C4-2B (cell line): ENCODE data around the gene TESK2.

Source experiments
- CTCF ChIP-seq: fragments of 450-650 bp; conservative IDR thresholded peaks from 2 replicates; pipeline ENCODE4 v1.5.1; 2017; ENCODE audit warnings: mild to moderate bottlenecking
- ZFX ChIP-seq: fragments of 450-650 bp; IDR thresholded peaks from 2 replicates; pipeline ENCODE4 v1.6.1; 2017

GRCh38 chr1:45335855-45336324 is 155.1 kb downstream of the TESK2 start:
- TF ChIP-seq CTCF, result no peak
- TF ChIP-seq ZFX, result no peak
